ENCODE results near the gene TPSD1. TPM values are rescaled to one million over a fixed set of nuclear protein-coding genes. Genes with fewer than 3 reads are reported as not detected.

The TPSD1 gene
- total and polyA plus RNA-seq, 2 donors from 2014 or later: 7.9 TPM; not detected in 1

DNA sequence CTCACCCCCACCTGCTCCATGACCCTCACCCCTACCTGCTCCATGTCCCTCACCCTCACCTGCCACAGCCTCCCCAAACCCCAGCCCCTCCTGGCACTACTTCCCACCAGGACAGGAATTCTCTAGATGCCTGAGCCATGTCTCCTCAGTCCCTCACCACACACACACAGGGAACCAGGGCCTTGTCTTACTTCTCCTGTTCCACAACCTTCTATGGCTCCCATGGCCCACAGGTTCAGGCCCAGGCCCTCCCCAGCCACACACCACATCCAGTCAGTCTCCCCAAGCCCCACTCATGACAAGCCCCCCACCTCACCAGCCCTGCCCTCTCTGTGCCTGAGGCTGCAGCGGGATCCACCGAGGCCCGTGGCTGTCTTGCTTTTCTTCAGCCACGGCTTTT lies 50.5 kb downstream of the TPSD1 start:
- Histone ChIP-seq H3K27me3 (ENCODE audit: control insufficient read depth, insufficient read depth, low read length) (no peaks in the 10 kb centered on the region), H3K27ac (ENCODE audit: low read depth in 2 of 2, low read length in 2 of 2) (no peak overlapping the region), H3K36me3 (ENCODE audit: control insufficient read depth in 2 of 3, insufficient read depth in 3 of 3, low read length in 3 of 3) (no peaks in the 10 kb centered on the region), H3K9ac (ENCODE audit: low read length in 3 of 3) (no peak overlapping the region), H3K4me3 (ENCODE audit: low read length in 3 of 3) (no peak overlapping the region), H3K4me1 (ENCODE audit: control insufficient read depth in 2 of 3, insufficient read depth in 2 of 3, low read depth in 1 of 3, low read length in 3 of 3) (peaks cover 0 to 12% (median 0%) of the 10 kb centered on the region in 3 donors), H3K9me3 (ENCODE audit: control insufficient read depth in 2 of 3, insufficient read depth in 1 of 3, low read length in 3 of 3) (no peaks in the 10 kb centered on the region)
- DNase-seq (no peak), FAIRE-seq (no peak)
- TF ChIP-seq, protein P1, sequence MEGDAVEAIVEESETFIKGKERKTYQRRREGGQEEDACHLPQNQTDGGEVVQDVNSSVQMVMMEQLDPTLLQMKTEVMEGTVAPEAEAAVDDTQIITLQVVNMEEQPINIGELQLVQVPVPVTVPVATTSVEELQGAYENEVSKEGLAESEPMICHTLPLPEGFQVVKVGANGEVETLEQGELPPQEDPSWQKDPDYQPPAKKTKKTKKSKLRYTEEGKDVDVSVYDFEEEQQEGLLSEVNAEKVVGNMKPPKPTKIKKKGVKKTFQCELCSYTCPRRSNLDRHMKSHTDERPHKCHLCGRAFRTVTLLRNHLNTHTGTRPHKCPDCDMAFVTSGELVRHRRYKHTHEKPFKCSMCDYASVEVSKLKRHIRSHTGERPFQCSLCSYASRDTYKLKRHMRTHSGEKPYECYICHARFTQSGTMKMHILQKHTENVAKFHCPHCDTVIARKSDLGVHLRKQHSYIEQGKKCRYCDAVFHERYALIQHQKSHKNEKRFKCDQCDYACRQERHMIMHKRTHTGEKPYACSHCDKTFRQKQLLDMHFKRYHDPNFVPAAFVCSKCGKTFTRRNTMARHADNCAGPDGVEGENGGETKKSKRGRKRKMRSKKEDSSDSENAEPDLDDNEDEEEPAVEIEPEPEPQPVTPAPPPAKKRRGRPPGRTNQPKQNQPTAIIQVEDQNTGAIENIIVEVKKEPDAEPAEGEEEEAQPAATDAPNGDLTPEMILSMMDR (IDR thresholded peaks at IDR 0.05; ENCODE audit: borderline replicate concordance, extremely low read depth, insufficient read depth): no peak
- intact Hi-C loops (cut with DNase I): no loop called here

DNA sequence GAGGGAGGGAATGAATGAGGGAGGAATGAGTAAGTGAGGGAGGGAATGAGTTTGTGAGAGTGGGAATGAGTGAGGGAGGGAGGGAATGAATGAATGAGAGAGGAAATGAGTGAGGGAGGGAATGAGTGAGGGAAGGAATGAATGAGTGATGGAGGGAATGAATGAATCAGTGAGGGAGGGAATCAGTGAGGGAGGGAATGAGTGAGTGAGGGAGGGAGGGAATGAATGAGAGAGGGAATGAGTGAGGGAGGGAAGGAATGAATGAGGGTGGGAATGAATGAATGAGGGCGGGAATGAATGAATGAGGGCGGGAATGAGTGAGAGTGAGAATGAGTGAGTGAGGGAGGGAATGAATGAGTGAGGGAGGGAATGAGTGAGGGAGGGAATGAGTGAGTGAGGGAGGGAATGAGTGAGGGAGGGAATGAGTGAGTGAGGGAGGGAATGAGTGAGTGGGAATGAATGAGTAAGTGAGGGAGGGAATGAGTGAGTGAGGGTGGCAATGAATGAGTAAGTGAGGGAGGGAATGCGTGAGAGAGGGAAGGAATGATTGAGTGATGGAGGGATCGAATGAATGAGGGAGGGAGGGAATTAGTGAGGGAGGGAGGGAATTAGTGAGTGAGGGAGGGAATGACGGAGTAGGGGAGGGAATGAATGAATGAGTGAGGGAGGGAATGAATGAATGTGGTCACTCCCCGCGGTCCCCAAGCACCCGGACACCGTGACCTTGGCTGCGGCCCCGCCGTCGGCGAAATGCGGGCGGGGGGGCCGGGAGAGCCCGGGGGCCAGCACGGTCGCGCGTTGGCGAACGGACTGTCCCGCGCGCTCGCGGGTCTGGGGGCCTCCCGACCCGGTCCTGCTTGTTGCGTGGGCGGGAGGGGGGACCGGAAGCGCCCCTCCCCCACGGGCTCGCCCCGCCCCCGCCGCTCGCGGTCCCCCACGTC lies 52.4 kb downstream of the TPSD1 start:
- intact Hi-C loops (cut with DNase I): no loop called here
- Histone ChIP-seq H3K27ac (ENCODE audit: low read depth in 2 of 2, low read length in 2 of 2) (peak overlapping the region; percentile 99 to 100), H3K27me3 (ENCODE audit: control insufficient read depth, insufficient read depth, low read length) (no peaks in the 10 kb centered on the region), H3K4me1 (ENCODE audit: control insufficient read depth in 2 of 3, insufficient read depth in 2 of 3, low read depth in 1 of 3, low read length in 3 of 3) (peaks cover 0 to 29% (median 10%) of the 10 kb centered on the region in 3 donors), H3K4me3 (ENCODE audit: low read length in 3 of 3) (peak overlapping the region; percentile 46 to 72 (median 57)), H3K9me3 (ENCODE audit: control insufficient read depth in 2 of 3, insufficient read depth in 1 of 3, low read length in 3 of 3) (no peaks in the 10 kb centered on the region), H3K36me3 (ENCODE audit: control insufficient read depth in 2 of 3, insufficient read depth in 3 of 3, low read length in 3 of 3) (no peaks in the 10 kb centered on the region), H3K9ac (ENCODE audit: low read length in 3 of 3) (peak overlapping the region in 2 of 3 donors; percentile 28 to 46)
- DNase-seq (peak in 1 of 5 donors; percentile 73), FAIRE-seq (no peak)
- TF ChIP-seq, protein P1 (IDR thresholded peaks at IDR 0.05; ENCODE audit: borderline replicate concordance, extremely low read depth, insufficient read depth): no peak

Other genes starting within 250 kb of the TPSD1 start
- 6.7 TPM for gene SSTR5, start 183.3 kb upstream of the TPSD1 start, total RNA-seq
- not detected for gene SSTR5, start 183.3 kb upstream of the TPSD1 start, polyA plus RNA-seq (ENCODE audit: insufficient read depth, low read depth, low replicate concordance)
- gene C1QTNF8, start 159.8 kb upstream of the TPSD1 start, total RNA-seq: not detected
- gene C1QTNF8, start 159.8 kb upstream of the TPSD1 start, polyA plus RNA-seq (ENCODE audit: insufficient read depth, low read depth, low replicate concordance): not detected
- gene CACNA1H, start 103.0 kb upstream of the TPSD1 start, total RNA-seq: 20.6 TPM
- gene CACNA1H, start 103.0 kb upstream of the TPSD1 start, polyA plus RNA-seq (ENCODE audit: insufficient read depth, low read depth, low replicate concordance): 6.4 TPM
- gene TPSG1, start 30.8 kb upstream of the TPSD1 start, total RNA-seq: 3.4 TPM
- 0.86 TPM for gene TPSG1, start 30.8 kb upstream of the TPSD1 start, polyA plus RNA-seq (ENCODE audit: insufficient read depth, low read depth, low replicate concordance)
- 141 TPM for gene TPSB2, start 25.9 kb upstream of the TPSD1 start, total RNA-seq
- gene TPSB2, start 25.9 kb upstream of the TPSD1 start, polyA plus RNA-seq (ENCODE audit: insufficient read depth, low read depth, low replicate concordance): not detected
- 156 TPM for gene TPSAB1, start 15.4 kb upstream of the TPSD1 start, total RNA-seq
- gene TPSAB1, start 15.4 kb upstream of the TPSD1 start, polyA plus RNA-seq (ENCODE audit: insufficient read depth, low read depth, low replicate concordance): 1.6 TPM
- 97.1 TPM for gene UBE2I, start 53.6 kb downstream of the TPSD1 start, total RNA-seq
- 62.2 TPM for gene UBE2I, start 53.6 kb downstream of the TPSD1 start, polyA plus RNA-seq (ENCODE audit: insufficient read depth, low read depth, low replicate concordance)
- 8.0 TPM for gene BAIAP3, start 77.6 kb downstream of the TPSD1 start, total RNA-seq
- gene BAIAP3, start 77.6 kb downstream of the TPSD1 start, polyA plus RNA-seq (ENCODE audit: insufficient read depth, low read depth, low replicate concordance): 8.2 TPM
- gene TSR3, start 95.8 kb downstream of the TPSD1 start, total RNA-seq: 44.8 TPM
- 95.4 TPM for gene TSR3, start 95.8 kb downstream of the TPSD1 start, polyA plus RNA-seq (ENCODE audit: insufficient read depth, low read depth, low replicate concordance)
- 88.7 TPM for gene GNPTG, start 95.9 kb downstream of the TPSD1 start, total RNA-seq
- 138 TPM for gene GNPTG, start 95.9 kb downstream of the TPSD1 start, polyA plus RNA-seq (ENCODE audit: insufficient read depth, low read depth, low replicate concordance)
- 26.0 TPM for gene UNKL, start 158.6 kb downstream of the TPSD1 start, total RNA-seq
- 5.5 TPM for gene UNKL, start 158.6 kb downstream of the TPSD1 start, polyA plus RNA-seq (ENCODE audit: insufficient read depth, low read depth, low replicate concordance)
- 13.8 TPM for gene UQCC4, start 164.7 kb downstream of the TPSD1 start, total RNA-seq
- gene UQCC4, start 164.7 kb downstream of the TPSD1 start, polyA plus RNA-seq (ENCODE audit: insufficient read depth, low read depth, low replicate concordance): 27.1 TPM
- not detected for gene PERCC1, start 175.0 kb downstream of the TPSD1 start, total RNA-seq
- not detected for gene PERCC1, start 175.0 kb downstream of the TPSD1 start, polyA plus RNA-seq (ENCODE audit: insufficient read depth, low read depth, low replicate concordance)
- 2.8 TPM for gene CCDC154, start 188.5 kb downstream of the TPSD1 start, total RNA-seq
- gene CCDC154, start 188.5 kb downstream of the TPSD1 start, polyA plus RNA-seq (ENCODE audit: insufficient read depth, low read depth, low replicate concordance): 1.8 TPM
- 92.5 TPM for gene CLCN7, start 219.0 kb downstream of the TPSD1 start, total RNA-seq
- 38.9 TPM for gene CLCN7, start 219.0 kb downstream of the TPSD1 start, polyA plus RNA-seq (ENCODE audit: insufficient read depth, low read depth, low replicate concordance)
- gene PTX4, start 232.9 kb downstream of the TPSD1 start, total RNA-seq: not detected
- not detected for gene PTX4, start 232.9 kb downstream of the TPSD1 start, polyA plus RNA-seq (ENCODE audit: insufficient read depth, low read depth, low replicate concordance)
- gene TELO2, start 237.3 kb downstream of the TPSD1 start, total RNA-seq: 37.4 TPM
- gene TELO2, start 237.3 kb downstream of the TPSD1 start, polyA plus RNA-seq (ENCODE audit: insufficient read depth, low read depth, low replicate concordance): 27.7 TPM

All from kidney (tissue), 14 donors.